GM19455 (cell line): ENCODE results near the gene IGF2BP2.
"Not testable (repeated sequence)": the region's sequence is repeated elsewhere in the genome, so short reads cannot be mapped to it uniquely, and the experiment has no call there.

Experiments
- ATAC-seq: cut with Tn5 transposase; IDR thresholded peaks from one replicate; pipeline ENCODE4 v1.9.1; 2021; ENCODE audit not compliant: unreplicated experiment

Gene IGF2BP2

GRCh38 chr3:185647134-185647879 lies 177.5 kb downstream of the IGF2BP2 start:
- no peak for ATAC-seq

- ATAC-seq = no peak
Observed at GRCh38 chr3:185646382-185647133, 178.3 kb downstream of the IGF2BP2 start.

GRCh38 chr3:185645596-185646381 lies 179.1 kb downstream of the IGF2BP2 start:
- ATAC-seq = no peak

GRCh38 chr3:185645191-185645590 lies 179.7 kb downstream of the IGF2BP2 start:
- ATAC-seq = not testable (repeated sequence)

- no peak for ATAC-seq
Observed at GRCh38 chr3:185640308-185640707, 184.5 kb downstream of the IGF2BP2 start.

- ATAC-seq = no peak
Observed at GRCh38 chr3:185639632-185640206, 185.1 kb downstream of the IGF2BP2 start.

GRCh38 chr3:185638651-185639050 lies 186.2 kb downstream of the IGF2BP2 start:
- not testable (repeated sequence) for ATAC-seq

- ATAC-seq = no peak
Observed at GRCh38 chr3:185637388-185637787, 187.5 kb downstream of the IGF2BP2 start.

- no peak for ATAC-seq
Observed at GRCh38 chr3:185632996-185633395, 191.8 kb downstream of the IGF2BP2 start.

GRCh38 chr3:185631508-185632206 lies 193.2 kb downstream of the IGF2BP2 start:
- no peak for ATAC-seq

- no peak for ATAC-seq
Observed at GRCh38 chr3:185631108-185631507, 193.7 kb downstream of the IGF2BP2 start.

GRCh38 chr3:185630182-185630622 lies 194.6 kb downstream of the IGF2BP2 start:
- no peak for ATAC-seq

- ATAC-seq = no peak
Observed at GRCh38 chr3:185629554-185630181, 195.2 kb downstream of the IGF2BP2 start.

- ATAC-seq = no peak
Observed at GRCh38 chr3:185625784-185626183, 199.1 kb downstream of the IGF2BP2 start.

GRCh38 chr3:185623939-185624665 lies 200.7 kb downstream of the IGF2BP2 start:
- no peak for ATAC-seq

- ATAC-seq = no peak
Observed at GRCh38 chr3:185613016-185613415, 211.8 kb downstream of the IGF2BP2 start.

GRCh38 chr3:185606196-185606595 lies 218.6 kb downstream of the IGF2BP2 start:
- ATAC-seq = no peak

- no peak for ATAC-seq
Observed at GRCh38 chr3:185605566-185605965, 219.3 kb downstream of the IGF2BP2 start.

GRCh38 chr3:185595526-185595925 lies 229.3 kb downstream of the IGF2BP2 start:
- no peak for ATAC-seq
